Measurements from ENCODE around the gene MAGI2. TPM values are rescaled to one million over a fixed set of nuclear protein-coding genes. Genes with fewer than 3 reads are reported as not detected.

MAGI2 gene
- polyA plus RNA-seq, 5 donors: 5.3 to 7.8 (median 6.6) TPM

DNA sequence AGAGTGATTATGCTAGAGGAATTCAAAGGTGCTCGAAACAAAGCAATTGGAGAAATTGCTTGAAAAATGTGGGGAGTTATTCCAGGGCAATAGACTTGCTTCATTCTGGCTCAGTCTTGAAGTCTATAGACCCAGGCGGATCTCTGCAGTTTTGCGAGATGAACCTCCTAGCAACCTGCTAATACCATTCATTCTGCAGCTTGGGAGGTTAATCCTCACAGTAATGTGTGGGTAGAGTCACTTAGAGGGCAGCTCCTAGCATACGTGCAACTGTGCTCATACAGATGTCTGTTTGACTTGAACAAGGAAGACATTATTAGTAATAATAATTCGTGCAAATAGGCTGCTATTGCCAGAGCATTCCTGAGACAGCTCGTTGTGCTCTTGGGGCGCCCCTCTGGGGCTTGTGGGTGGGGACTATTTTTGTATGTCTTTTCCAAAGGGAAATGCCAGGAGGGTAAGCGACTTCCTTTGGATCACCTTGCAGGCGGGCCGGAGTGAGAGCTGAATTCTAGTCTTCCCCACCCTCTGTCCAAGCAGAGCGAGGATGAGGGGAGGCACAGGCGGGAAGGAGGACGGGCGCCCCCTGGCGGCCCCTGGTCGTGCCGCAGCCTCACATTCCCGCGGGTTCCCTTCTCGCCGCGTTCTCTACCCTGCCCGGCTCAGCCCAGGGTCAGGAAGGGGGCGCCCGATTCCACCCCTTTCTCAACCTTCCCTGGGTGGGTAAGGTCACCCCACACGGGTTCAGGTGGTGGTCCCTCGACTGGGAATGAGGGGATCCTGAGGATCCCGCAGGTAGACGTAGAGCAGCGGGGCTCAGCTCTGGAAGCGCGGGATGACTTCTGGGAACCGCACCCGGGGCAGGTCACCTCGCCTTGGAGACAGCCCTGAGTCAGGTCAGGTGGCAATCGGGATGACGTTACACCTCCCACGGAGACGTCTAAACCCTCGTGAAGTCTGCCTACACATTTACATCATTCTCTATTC lies 1413.4 kb downstream of the MAGI2 start:
- DNase-seq: no peak

DNA sequence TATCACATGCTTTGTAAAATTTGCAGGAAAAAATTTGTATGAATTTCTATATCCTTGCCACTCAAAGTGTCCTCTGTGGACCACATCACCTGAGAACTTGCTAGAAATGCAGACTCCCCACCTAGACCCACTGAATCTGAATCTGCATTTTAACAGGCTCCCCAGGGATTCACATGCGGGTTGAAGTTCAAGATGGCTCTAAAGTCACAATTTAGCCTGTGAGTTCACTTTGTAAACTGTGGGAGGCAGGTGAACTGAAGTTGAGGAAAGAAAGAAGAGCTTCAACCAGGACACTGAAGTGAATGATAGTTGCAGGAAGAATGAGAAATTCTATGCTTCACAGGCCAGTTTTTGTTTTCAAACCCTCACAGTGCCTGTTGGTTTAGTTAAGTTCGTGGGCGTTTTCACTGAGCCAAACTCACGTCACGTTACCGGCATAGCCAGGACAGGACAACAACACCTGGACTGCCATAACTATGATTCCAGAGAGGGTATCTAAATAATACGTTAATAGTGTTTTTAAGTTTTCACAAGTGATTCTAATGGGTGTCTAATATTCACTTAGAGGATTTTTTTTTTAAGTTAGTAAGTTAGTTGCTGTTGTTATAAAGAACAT lies 1414.9 kb downstream of the MAGI2 start:
- no peak for DNase-seq

DNA sequence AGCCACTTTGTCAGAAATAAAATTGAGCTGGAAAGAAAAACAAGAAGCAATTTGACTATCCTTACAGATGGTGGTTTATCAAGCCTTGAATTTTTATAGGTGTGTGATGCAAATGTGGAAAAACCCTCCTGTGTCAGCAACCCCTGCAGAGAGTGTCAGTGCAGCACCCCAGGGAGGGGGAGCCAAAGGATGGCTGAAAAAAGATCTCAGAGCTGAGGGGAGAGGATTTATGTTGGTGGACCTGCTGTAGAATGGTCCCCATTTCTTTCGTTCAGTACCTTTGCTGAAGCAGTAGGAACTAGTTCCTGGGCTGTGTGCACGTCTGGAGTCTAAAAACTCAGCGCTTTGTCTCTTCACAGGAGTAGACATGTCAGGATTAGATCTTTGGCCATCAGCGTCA lies 1415.9 kb downstream of the MAGI2 start:
- DNase-seq: no peak

DNA sequence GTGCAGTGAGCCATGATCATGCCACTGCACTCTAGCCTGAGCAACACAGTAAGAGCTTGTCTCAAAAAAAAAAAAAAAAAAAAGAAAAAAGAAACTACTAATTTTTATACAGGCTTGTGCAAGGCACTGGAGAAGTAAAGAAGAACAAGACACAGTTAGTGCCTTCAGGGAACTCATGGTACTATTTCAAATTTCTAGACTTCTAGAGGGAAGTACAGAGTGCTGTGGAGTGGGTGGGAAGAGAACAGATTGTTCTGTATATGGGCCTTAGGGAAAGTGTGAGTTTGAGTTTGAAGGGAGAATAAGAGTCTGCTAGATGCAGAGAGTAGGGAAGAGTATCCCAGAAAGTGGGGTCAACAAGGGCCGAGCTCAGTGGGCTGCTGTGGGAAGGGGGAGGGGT lies 1420.1 kb downstream of the MAGI2 start:
- DNase-seq: no peak

DNA sequence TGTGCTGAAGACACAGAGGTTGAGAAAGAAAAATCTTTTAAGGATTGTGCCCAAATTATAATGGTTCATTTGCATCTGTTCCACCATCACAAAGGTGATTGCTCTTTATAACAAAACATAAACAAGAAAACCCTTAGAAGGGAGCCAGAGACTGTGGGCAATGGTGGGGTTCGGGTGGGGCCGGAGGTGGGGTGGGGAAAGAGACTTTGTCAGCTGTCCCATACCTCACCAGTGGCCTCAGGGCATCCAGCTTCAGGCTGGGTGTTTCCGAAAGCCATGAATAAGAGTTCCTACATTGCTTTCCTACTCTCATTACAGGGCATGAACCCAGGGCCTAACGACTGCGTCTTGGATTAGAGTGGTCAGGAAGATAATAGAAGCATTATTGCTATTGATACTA lies 1427.0 kb downstream of the MAGI2 start:
- DNase-seq: no peak

DNA sequence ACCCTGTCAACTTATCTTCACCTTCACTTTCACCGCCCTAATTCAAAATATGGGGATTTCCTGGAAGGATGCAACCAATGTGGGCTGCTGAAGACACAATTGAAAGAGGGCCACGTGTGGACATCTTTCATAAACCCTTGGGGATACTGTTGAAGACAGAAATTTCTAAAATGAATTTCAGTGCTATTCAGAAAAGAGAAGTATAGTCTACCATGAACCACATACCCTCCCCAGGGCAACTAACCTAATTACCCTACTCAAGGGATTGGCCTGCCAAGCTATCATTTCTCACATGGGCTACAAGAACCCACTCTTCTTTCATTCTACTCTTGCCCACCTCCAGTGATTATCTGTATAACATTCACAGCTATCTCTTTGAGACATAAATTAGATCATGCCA lies 1428.9 kb downstream of the MAGI2 start:
- no peak for DNase-seq

DNA sequence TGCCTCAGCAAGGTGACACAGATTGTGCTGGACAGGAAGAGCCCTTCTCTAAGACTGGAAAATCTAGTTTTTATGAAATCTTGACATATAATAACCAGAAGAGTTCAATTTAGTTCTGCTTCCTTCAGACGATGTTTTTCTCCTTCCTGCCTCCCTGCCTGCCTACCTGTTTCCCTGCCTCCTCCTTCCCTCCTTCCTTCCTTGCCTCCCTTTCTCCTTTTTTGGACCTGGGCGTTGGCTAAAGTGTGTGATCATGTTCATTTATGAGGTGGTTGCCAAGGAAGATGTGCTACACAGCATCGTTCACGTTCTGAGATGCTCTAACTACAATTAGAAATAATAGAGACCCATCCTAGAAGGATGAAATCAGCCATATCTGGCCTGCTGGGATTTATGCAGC lies 1430.3 kb downstream of the MAGI2 start:
- no peak for DNase-seq

DNA sequence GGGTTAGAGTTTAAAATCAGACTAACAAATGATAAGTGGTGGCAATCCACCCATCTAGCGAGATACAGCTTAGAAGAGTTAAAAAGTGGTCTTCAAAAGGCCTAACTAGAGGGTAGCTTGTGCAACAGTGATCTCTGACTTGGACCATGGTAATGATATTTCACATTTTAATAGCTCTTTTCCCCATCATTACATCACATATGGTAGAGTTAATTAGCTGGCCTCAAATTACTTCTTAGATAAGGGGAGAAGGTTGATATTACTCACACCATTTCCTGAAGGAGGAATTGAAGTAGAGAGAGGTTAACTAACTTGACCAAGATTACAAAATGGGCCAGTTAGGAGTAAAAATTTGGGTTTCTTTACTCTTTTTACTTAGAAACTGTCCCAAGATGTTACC lies 1431.3 kb downstream of the MAGI2 start:
- DNase-seq: no peak

DNA sequence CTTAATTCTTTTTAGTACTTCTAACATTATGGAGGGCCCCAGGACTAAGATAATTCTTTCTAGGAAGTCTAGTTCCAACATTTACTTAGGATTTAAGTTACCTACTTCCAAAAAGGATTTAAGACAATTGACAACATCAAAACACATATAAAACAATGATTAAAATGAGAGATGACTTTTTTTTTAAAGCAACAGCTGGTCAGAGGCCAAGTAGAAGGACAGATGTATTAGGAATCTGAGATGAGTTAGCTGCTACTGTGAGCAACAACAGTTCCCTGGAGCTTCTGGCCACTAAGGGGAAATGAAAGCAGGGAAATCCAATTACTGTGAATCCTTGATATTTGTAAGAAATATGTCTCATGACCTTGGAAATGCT lies 1432.6 kb downstream of the MAGI2 start:
- no peak for DNase-seq

DNA sequence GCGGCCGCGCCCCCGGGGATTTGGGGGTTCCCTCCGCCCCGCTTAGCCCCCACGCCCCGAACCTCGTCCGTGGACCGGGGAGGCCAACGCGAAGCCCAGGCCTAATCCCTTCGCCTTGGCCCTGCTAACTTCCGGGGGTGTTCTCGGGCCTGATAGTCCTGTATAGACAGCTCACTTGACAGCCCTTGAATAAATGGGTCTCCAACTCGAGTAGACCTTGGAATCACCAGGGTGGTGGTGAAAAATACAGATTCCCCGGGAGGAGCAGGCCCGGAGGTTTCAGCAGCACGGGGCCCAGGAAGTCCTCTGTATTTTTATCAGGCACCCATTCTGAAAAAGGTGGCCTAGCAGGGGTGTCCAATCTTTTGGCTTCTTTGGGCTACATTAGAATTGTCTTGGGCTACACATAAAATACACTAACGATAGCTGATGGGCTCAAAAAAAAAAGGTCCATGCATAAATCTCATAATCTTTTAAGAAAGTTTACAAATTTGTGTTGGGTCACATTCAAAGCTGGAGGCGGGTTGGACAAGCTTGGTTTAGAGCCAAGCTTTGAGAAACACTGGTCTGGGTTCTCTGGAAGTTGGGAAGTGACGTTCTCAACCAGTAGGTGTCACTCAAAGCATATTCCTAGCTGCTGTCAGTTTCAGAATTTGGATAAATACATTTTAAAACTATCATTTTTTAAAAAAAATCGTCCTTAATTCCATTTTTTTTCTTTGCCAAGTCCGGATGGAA lies 1433.2 kb downstream of the MAGI2 start:
- peak; percentile 83 to 90 for DNase-seq

DNA sequence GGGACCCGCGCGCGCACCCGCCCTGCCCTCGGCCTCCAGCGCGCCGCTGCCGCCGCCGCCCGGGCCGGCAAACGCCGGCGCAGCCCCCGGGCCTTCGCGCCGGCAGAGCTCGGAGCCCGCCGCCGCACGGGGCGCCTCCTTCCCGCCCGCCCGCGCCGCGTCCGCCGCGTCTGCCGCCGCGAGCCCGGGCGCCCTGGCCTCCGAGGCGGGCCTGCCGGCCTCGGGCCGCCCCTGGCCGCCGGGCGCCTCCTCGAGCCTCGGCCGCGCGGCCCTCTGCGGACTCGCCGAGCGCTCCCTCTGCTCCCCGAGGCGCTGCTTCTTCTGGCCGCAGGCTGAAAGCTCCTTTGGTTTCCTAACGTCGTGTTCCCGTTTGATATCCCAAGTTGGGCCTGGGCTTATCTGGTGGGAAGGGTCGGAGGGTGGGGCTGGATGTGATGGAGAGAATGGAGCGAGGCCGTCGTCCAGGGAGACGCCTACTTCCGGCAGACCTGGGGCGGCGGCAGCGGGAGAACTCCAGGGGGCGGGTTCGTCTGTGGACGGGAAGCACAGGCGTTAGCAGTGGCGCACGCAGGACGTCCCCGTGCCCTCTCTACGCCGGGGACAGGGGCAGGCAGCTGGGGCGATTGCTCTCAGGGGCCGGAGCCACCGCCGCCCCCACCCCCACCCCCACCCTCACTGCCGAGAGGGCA lies 1433.9 kb downstream of the MAGI2 start:
- DNase-seq: peak; percentile 92 to 93

DNA sequence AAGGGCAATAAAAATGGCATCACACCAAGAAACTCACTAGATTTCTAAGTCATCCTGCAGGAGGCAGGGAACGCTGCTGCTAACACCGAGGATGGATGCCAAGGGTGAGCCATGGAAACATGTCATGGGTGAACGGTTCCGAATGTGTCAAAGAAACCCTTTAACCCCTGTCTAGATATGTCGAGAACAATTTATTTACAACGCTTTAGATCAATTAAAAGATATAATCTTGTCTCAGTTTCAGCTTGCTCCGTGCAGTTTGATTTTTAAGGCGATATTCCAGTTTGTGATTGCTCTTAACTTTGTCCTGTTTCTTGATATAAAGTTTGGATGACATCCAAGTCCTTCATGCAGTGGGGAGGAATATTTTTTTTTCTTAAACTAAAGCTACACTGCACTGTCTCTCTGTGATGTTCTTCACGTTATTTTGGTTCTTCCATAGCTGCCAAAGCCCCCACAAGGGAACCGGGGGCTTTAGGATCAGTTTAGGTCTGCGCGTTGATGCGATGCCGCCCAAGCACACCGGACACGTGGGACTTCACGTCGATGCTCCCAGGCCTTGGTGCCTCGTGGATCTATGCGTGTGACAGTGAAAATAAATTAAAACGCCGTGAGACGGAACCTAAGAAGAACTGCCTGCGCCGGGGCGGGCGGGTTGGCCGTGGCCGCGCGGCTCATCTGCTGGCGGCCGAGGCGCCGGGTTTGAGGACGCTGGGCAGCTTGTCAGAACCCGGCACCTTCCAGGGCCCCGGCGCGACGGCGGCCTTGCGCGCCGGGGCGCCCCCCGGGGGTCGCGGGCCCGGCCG lies 1434.6 kb downstream of the MAGI2 start:
- DNase-seq: peak; percentile 52 to 58

DNA sequence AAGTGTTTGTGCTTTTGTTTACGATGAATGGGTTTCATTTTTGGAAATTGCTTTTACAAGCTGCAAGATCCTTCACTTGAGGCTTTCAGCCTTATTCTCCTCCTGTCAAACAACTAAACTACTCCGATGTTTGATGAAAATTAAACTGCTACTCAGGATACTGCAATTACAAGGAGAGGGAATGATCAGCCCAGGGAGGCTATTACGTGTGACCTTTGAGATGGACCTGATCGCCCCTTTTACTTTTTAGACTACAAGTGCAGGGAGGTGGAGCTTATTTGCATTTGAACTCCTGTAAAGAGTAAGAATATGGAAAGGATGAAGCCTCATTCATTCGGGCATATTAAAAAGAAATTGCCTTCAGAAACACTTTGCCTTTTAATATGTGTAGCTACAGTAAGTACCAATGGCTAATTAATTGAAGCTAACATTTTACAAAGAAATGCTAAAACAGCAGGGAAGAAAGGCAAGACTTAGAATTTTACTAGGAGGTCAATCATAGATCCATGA lies 1435.8 kb downstream of the MAGI2 start:
- DNase-seq: no peak

DNA sequence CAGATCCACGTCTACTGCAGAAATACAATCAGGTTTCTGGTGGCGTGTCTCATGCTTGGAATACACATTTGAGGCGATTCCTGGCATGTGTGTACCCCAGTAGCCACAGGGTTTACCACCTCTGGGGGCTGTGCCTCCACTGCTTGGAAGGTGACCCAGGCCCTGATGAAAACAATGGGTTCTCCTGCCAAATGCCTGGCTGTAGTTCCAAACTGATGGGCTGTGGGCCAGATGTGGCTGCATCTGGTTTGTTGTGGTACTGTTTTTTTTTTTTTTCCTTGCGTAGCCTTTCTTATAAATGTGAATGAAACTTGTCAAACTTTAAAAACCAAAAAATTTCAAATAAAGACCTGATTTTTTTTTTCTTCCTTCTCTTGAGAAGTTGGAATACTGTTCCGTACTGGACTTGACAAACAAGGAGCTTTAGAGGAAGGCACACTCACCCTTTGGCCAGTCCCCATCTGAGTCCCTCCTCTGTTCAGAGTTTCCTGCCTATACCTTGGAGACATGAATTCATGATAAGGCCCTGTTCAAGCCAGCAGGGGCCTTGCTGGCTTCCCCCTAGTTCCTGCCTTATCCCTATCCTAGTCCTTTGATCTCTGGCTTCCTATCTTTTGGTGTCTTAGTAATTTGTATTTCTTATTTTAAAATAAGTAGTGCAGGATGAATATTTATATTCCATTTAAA lies 1437.8 kb downstream of the MAGI2 start:
- no peak for DNase-seq

DNA sequence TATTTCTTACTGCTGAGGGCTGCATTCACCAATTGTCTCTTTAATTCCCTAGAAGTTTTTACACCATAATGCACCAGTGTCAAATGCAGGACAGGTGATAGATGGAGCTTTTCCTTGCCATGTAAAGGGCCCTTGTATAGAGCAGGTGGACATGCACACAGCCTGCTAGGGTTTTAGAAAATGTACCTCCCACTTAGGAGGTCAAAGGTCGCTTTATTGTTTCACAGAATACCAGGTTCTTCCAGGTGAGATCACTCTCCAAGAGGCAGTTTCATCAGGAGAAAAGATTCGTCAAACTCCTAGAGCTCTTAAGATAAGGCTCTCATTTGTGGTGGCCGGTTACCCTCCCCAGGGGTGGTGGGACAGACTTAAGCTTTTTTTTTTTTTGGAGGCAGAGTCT lies 1439.1 kb downstream of the MAGI2 start:
- no peak for DNase-seq

DNA sequence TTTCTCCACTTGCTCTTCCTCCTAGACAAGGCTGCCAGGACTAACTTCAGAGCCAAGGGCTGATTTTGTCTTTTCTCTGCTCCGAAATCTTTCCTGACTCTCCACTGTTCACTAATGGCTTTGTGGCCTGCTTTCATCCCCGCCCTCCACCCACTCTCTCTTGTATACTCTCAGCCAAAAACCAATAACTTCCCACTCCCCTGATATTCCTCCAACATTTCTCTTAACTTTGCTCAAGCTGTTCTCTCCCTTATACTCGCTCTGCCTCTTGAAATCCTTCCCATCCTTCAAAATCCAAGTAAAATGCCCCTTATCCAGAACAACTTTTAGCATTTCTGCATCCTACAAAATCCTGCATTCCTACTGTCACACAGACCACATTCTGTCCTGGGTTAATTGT lies 1440.1 kb downstream of the MAGI2 start:
- no peak for DNase-seq

DNA sequence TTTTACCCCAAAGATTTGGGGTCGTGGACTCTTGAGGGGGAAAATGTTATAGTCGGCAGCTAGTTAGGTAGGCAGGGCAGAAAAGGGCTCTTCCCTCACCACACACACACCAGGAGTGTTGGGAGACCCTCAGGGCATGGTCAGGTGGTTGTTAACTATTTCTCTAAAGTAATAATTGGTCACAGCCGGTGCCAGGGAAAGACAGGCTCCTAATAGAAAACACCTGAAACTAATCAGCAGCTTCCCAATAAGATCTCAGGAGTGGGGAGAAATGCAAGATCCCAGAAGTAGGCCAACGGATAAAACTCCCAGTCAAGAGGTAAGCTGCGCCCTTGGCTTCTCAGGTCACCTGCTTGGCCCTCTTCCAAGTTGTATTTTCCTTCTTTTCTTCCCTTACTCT lies 1441.8 kb downstream of the MAGI2 start:
- no peak for DNase-seq

DNA sequence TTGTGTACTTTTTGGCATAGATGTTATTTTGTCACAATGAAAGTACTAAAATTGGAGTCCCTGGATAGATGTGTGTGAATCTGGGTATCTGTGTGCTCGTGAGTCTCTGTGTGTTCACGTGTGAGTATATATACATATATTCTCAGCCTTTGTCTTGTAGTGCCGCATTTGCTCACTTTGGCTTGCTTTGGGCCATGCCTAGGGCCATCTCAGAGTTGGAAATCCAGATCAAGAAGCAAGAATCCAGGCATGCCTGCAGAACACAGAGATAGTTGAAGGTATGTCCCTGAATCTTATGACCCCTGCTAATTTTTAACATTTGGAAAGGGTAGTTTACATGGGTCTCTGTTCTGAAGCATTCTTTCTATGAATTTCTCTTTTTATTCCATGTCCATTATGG lies 1446.2 kb downstream of the MAGI2 start:
- DNase-seq: no peak

DNA sequence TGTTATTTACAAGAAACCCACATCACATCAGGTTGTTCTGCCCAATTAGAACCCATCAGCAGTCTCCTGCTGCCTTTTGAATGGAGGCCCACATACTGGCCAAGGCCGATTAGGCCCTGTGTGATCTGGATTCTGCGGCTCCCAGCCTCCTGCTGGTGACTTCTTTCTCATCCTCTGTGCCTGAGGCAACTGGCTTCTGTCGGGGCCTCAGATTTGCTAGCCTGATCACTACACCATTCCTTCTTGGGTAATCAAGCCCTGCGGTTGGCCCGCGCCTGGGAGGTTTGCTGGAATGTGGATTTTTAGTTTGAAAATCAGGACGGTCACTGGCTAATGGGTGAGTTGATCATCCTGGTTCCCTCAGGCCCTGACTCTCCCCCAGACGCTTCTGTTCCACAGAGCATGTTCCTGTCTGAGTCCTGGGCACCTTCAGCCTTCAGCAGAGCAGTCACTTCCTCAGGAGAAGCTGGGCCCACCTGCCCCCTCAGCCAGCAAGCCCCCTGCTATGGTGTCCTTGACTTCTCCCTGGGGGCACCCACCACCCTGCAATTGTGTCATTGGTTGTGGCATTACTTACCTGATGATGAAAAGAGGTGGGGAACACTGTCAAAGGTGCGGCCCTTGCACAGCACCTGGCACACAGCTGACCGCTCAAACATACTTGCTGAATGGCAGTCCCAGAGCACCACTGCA lies 1447.3 kb downstream of the MAGI2 start:
- no peak for DNase-seq

DNA sequence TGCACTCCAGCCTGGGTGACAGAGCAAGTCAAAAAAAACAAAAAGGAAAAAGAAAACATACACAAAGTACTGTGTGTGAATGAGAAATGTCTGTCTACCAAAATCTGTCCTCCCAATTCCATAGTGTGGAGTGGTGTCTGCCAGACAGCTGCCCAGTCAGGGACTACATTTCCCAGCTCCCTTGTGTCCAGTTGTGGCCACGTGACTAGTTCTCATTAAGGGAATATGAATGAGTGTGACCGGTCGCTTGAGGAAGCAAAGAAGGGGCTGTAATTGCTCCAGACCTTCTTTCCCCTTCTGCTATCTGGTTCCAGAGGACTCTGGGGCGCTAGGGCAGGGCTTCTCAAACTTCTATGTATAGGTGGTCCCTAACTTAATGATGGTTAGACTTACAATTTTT lies 1450.8 kb downstream of the MAGI2 start:
- DNase-seq: no peak
